H1 (cell line): Measurements from ENCODE around the gene SLC12A6. TPM values are rescaled to one million over a fixed set of nuclear protein-coding genes. Genes with fewer than 3 reads are reported as not detected.

ENCODE experiments used
- CTCF ChIA-PET: fragments of 300-600 bp; sonication (Branson Sonifier 250); formaldehyde crosslinking; loops from one replicate; lab custom pipeline; 2021; ENCODE audit not compliant: partially characterized antibody; lab: Charles Lee
- POLR2A ChIA-PET: fragments of 300-600 bp; sonication (Branson Sonifier 250); formaldehyde crosslinking; loops from one replicate; lab custom pipeline; 2021; ENCODE audit warnings: inconsistent platforms; ENCODE audit not compliant: partially characterized antibody; lab: Charles Lee
- DNase-seq, 2 experiments: peaks; one replicate each; pipeline versions ENCODE4 v3.0.0 to v3.0.0-alpha.2; 2010 to 2022; ENCODE audit warnings: low spot score in 2 of 2, low read depth in 1 of 2, mixed read lengths in 1 of 2
- FAIRE-seq: peaks from 2 replicates; lab custom pipeline; 2011; peaks lifted over from hg19 to GRCh38; lab: Jason Lieb, UNC
- H2AFZ ChIP-seq: 2 replicates; pipeline ENCODE4 v1.8.1; 2012; ENCODE audit warnings: low read length, inconsistent platforms
- H2AK5ac ChIP-seq: 2 replicates; pipeline ENCODE4 v1.6.1; 2013; ENCODE audit warnings: low read depth, low read length
- H2BK120ac ChIP-seq: replicated peaks from 2 replicates; pipeline ENCODE3; 2013; ENCODE audit warnings: low read depth, low read length, inconsistent platforms
- H2BK12ac ChIP-seq: 2 replicates; pipeline ENCODE4 v1.6.1; 2013; ENCODE audit warnings: low read depth, low read length
- H2BK15ac ChIP-seq: 2 replicates; pipeline ENCODE4 v1.6.1; 2013; ENCODE audit warnings: low read length
- H2BK20ac ChIP-seq: 2 replicates; pipeline ENCODE4 v1.6.1; 2013; ENCODE audit warnings: low read length
- H2BK5ac ChIP-seq: 2 replicates; pipeline ENCODE4 v1.6.1; 2013; ENCODE audit warnings: low read depth, low read length
- H3K14ac ChIP-seq: 2 replicates; pipeline ENCODE4 v1.6.1; 2013; ENCODE audit warnings: inconsistent platforms; ENCODE audit not compliant: insufficient read length
- H3K18ac ChIP-seq: 2 replicates; pipeline ENCODE4 v1.6.1; 2013; ENCODE audit warnings: low read length; ENCODE audit errors: extremely low read depth
- H3K23ac ChIP-seq: 2 replicates; pipeline ENCODE4 v1.6.1; 2013; ENCODE audit warnings: inconsistent platforms; ENCODE audit not compliant: insufficient read length
- H3K23me2 ChIP-seq: 2 replicates; pipeline ENCODE4 v1.6.1; 2013; ENCODE audit warnings: low read depth, low read length
- H3K27ac ChIP-seq: 2 replicates; pipeline ENCODE4 v1.6.1; 2011; ENCODE audit warnings: low read depth, low read length, inconsistent platforms
- H3K27me3 ChIP-seq, 4 experiments: replicated peaks in 1 of 4; 1 replicate in 1 of 4; 2 replicates in 3 of 4; pipeline versions ENCODE4 v1.6.1 to v1.8.1; 2011 to 2013; ENCODE audit warnings: low read length in 3 of 4, mild to moderate bottlenecking in 3 of 4, inconsistent platforms in 2 of 4, mixed read lengths in 2 of 4, moderate library complexity in 1 of 4; ENCODE audit not compliant: control insufficient read depth in 3 of 4, insufficient read depth in 3 of 4; ENCODE audit errors: extremely low read depth in 1 of 4
- H3K36me3 ChIP-seq, 4 experiments: 2 replicates each; pipeline versions ENCODE4 v1.6.1 to v1.8.1; 2011 to 2013; ENCODE audit warnings: mild to moderate bottlenecking in 4 of 4, low read length in 3 of 4, moderate library complexity in 2 of 4, control low read depth in 1 of 4, inconsistent platforms in 1 of 4; ENCODE audit not compliant: insufficient read depth in 4 of 4, control insufficient read depth in 2 of 4
- H3K4ac ChIP-seq: replicated peaks from 2 replicates; pipeline ENCODE3; 2013; ENCODE audit warnings: low read length, low read depth, mixed read lengths, inconsistent platforms; ENCODE audit not compliant: insufficient read length
- H3K4me1 ChIP-seq, 4 experiments: replicated peaks in 1 of 4; 1 replicate in 1 of 4; 2 replicates in 3 of 4; pipeline versions ENCODE4 v1.6.1 to v1.8.1; 2011 to 2013; ENCODE audit warnings: low read length in 3 of 4, inconsistent platforms in 2 of 4, mixed read lengths in 1 of 4; ENCODE audit not compliant: insufficient read depth in 4 of 4, control insufficient read depth in 3 of 4
- H3K4me2 ChIP-seq, 2 experiments: 2 replicates each; pipeline versions ENCODE4 v1.6.1 to v1.8.1; 2011 to 2013; ENCODE audit warnings: low read depth in 2 of 2, low read length in 2 of 2, control low read depth in 1 of 2, inconsistent platforms in 1 of 2, mild to moderate bottlenecking in 1 of 2; ENCODE audit not compliant: insufficient read depth in 1 of 2
- H3K4me3 ChIP-seq, 4 experiments: fragments of 200-600, 300-600 bp in 1 of 4; sonication (generic), shearing (Covaris generic), sonication (Bioruptor Twin) in 1 of 4; 2 replicates each; pipeline versions ENCODE4 v1.5.1 to v1.8.1; 2011 to 2016; ENCODE audit warnings: low read length in 4 of 4, low read depth in 3 of 4, control low read depth in 2 of 4, inconsistent platforms in 2 of 4, mild to moderate bottlenecking in 2 of 4, mixed read lengths in 1 of 4, moderate library complexity in 1 of 4; ENCODE audit not compliant: insufficient read depth in 2 of 4; ENCODE audit errors: extremely low read depth in 1 of 4
- H3K56ac ChIP-seq: replicated peaks from 2 replicates; pipeline ENCODE3; 2013; ENCODE audit warnings: low read depth, mild to moderate bottlenecking, mixed read lengths, low read length, inconsistent platforms; ENCODE audit not compliant: insufficient read length
- H3K79me1 ChIP-seq: 2 replicates; pipeline ENCODE4 v1.6.1; 2013; ENCODE audit warnings: low read depth, low read length, control low read depth
- H3K79me2 ChIP-seq, 2 experiments: 2 replicates each; pipeline versions ENCODE4 v1.6.1 to v1.8.1; 2012 to 2013; ENCODE audit warnings: low read length in 2 of 2, mild to moderate bottlenecking in 2 of 2, inconsistent platforms in 1 of 2; ENCODE audit not compliant: insufficient read depth in 2 of 2, control insufficient read depth in 1 of 2
- H3K9ac ChIP-seq, 4 experiments: replicated peaks in 1 of 4; 1 replicate in 1 of 4; 2 replicates in 3 of 4; pipeline versions ENCODE4 v1.6.1 to v1.8.1; 2011 to 2013; ENCODE audit warnings: low read depth in 3 of 4, low read length in 3 of 4, control low read depth in 2 of 4, mild to moderate bottlenecking in 2 of 4, moderate library complexity in 2 of 4, inconsistent platforms in 1 of 4; ENCODE audit errors: extremely low read depth in 1 of 4
- H3K9me3 ChIP-seq, 2 experiments: 2 replicates each; pipeline versions ENCODE4 v1.6.1 to v1.8.1; 2012 to 2013; ENCODE audit warnings: mild to moderate bottlenecking in 2 of 2, moderate library complexity in 2 of 2, control low read depth in 1 of 2, inconsistent platforms in 1 of 2, low read depth in 1 of 2, low read length in 1 of 2, mixed read lengths in 1 of 2; ENCODE audit not compliant: insufficient read depth in 2 of 2
- H4K20me1 ChIP-seq, 2 experiments: replicated peaks in 1 of 2; 2 replicates each; pipeline versions ENCODE3 to v1.8.1; 2011 to 2013; ENCODE audit warnings: inconsistent platforms in 2 of 2, low read length in 2 of 2, mild to moderate bottlenecking in 1 of 2; ENCODE audit not compliant: insufficient read depth in 2 of 2, control insufficient read depth in 1 of 2
- H4K5ac ChIP-seq: 2 replicates; pipeline ENCODE4 v1.6.1; 2013; ENCODE audit warnings: low read length, low read depth, mixed read lengths, inconsistent platforms; ENCODE audit not compliant: insufficient read length
- H4K8ac ChIP-seq: 2 replicates; pipeline ENCODE4 v1.8.0; 2013; ENCODE audit warnings: mild to moderate bottlenecking, moderate library complexity, low read length, inconsistent platforms; ENCODE audit not compliant: insufficient read depth; ENCODE audit errors: extremely low read depth
- H4K91ac ChIP-seq: replicated peaks from 2 replicates; pipeline ENCODE3; 2013; ENCODE audit warnings: low read length, mixed read lengths, inconsistent platforms; ENCODE audit not compliant: insufficient read length
- RNF2 ChIP-seq: fragments of 200-900, 300-1000 bp; sonication (generic); IDR thresholded peaks from 2 replicates; pipeline ENCODE4 v1.7.1; 2016; ENCODE audit warnings: borderline replicate concordance, low read depth, mild to moderate bottlenecking, antibody characterized with exemption, low read length; ENCODE audit not compliant: poor library complexity, severe bottlenecking; ENCODE audit errors: missing control alignments
- TEAD4 ChIP-seq: IDR thresholded peaks from 2 replicates; pipeline ENCODE4 v1.6.1; 2012; ENCODE audit warnings: low read depth, low read length, inconsistent platforms, mixed read lengths
- WGBS, 2 experiments: shearing (Covaris generic) in 1 of 2; methylation state at CpG; one replicate each; pipeline versions ENCODE4 v1.1.6 to v1.1.7; 2013 to 2015; ENCODE audit warnings: low lambda C conversion rate in 2 of 2, mixed read lengths in 2 of 2, inconsistent platforms in 1 of 2, low coverage in 1 of 2, missing lambda C conversion rate in 1 of 2; ENCODE audit not compliant: insufficient replicate concordance in 2 of 2, insufficient coverage in 1 of 2, insufficient read length in 1 of 2; ENCODE audit errors: extremely low coverage in 1 of 2, missing lambda C conversion rate in 1 of 2; 5-methylcytosine and 5-hydroxymethylcytosine counted together
- polyA plus RNA-seq, 7 experiments: library from polyadenylated mRNA; depleted of rRNA in 3 of 7; stranded (reverse) in 5 of 7; unstranded in 2 of 7; fragments of >200 nt in 5 of 7; fragments of 200-250 nt in 2 of 7; gene quantifications; 1 replicate in 5 of 7; 2 replicates in 1 of 7; 4 replicates in 1 of 7; pipeline versions ENCODE4 v1.2.1 to v1.2.3, GENCODE V29; 2011 to 2013; ENCODE audit warnings: missing spikeins in 2 of 7, mixed read lengths in 2 of 7
- total RNA-seq: library from RNA; stranded (reverse); fragmentation: NEBNext Ultra II Directional; extraction: Animal tissue kit (Norgen Biotek cat#: 25700); gene quantifications from 2 replicates; pipeline ENCODE4 v1.2.1, GENCODE V29; 2021

SLC12A6 gene
- total and polyA plus RNA-seq, 2 of the 8 experiments (the other 6 are each of a cell fraction or from before 2014, with no cell fraction given): 9.2 to 11.1 TPM

GRCh38 chr15:34331809-34332208 is 5.8 kb downstream of the SLC12A6 start:
- Histone ChIP-seq H3K4me1 (peaks cover 0 to under 1% (median 0%) of the 10 kb centered on the region in 4 experiments; a peak in 2 of 7 replicates), H3K4ac (no peak overlapping the region), H3K4me2 (no peak overlapping the region), H2AK5ac (no peak overlapping the region), H2BK120ac (no peak overlapping the region), H2BK15ac (no peak overlapping the region), H2BK12ac (no peak overlapping the region), H2AFZ (no peak overlapping the region), H3K9me3 (no peaks in the 10 kb centered on the region), H4K91ac (no peak overlapping the region), H3K27ac (no peak overlapping the region), H3K79me2 (no peaks in the 10 kb centered on the region), H3K79me1 (no peaks in the 10 kb centered on the region), H2BK20ac (no peak overlapping the region), H4K20me1 (no peaks in the 10 kb centered on the region), H3K23ac (no peak overlapping the region), H4K8ac (no peak overlapping the region), H3K23me2 (no peaks in the 10 kb centered on the region), H2BK5ac (no peak overlapping the region), H3K9ac (no peak overlapping the region), H4K5ac (no peak overlapping the region), H3K4me3 (no peak overlapping the region), H3K27me3 (no peaks in the 10 kb centered on the region), H3K18ac (no peak overlapping the region), H3K56ac (no peak overlapping the region), H3K14ac (no peak overlapping the region), H3K36me3 (no peaks in the 10 kb centered on the region)
- 82 to 100% methylated on average over 1 to 2 of the region's 2 CpGs for WGBS, 2 experiments
- FAIRE-seq: no peak
- no peak for TF ChIP-seq RNF2
- TF ChIP-seq TEAD4: no peak
- CTCF ChIA-PET: no interaction called here
- POLR2A ChIA-PET: no interaction called here
- DNase-seq: no peak
